HG03457 (cell line): ENCODE measurements around the gene ATOH8.

Experiments
- ATAC-seq: cut with Tn5 transposase; IDR thresholded peaks from one replicate; pipeline ENCODE4 v1.9.1; 2021; ENCODE audit warnings: moderate number of reproducible peaks; ENCODE audit not compliant: unreplicated experiment

The ATOH8 gene

GRCh38 chr2:85781013-85781332 is 27.2 kb downstream of the ATOH8 start:
- ATAC-seq = no peak

- ATAC-seq = no peak
These were observed 30.0 kb downstream of the ATOH8 start for GRCh38 chr2:85783796-85784195.

- no peak for ATAC-seq
These were observed 30.7 kb downstream of the ATOH8 start for GRCh38 chr2:85784474-85784986.

- ATAC-seq = no peak
These were observed 31.4 kb downstream of the ATOH8 start for GRCh38 chr2:85785027-85785822.

GRCh38 chr2:85785871-85786270 is 32.1 kb downstream of the ATOH8 start:
- no peak for ATAC-seq

- ATAC-seq = no peak
These were observed 32.7 kb downstream of the ATOH8 start for GRCh38 chr2:85786444-85786843.

GRCh38 chr2:85786865-85787264 is 33.1 kb downstream of the ATOH8 start:
- ATAC-seq = no peak

GRCh38 chr2:85787282-85787980 is 33.6 kb downstream of the ATOH8 start:
- no peak for ATAC-seq

GRCh38 chr2:85787981-85788340 is 34.2 kb downstream of the ATOH8 start:
- no peak for ATAC-seq

GRCh38 chr2:85788603-85789002 is 34.8 kb downstream of the ATOH8 start:
- ATAC-seq = no peak

GRCh38 chr2:85789271-85789670 is 35.5 kb downstream of the ATOH8 start:
- ATAC-seq = no peak

- ATAC-seq = no peak
These were observed 36.2 kb downstream of the ATOH8 start for GRCh38 chr2:85790032-85790431.

GRCh38 chr2:85790499-85791188 is 36.9 kb downstream of the ATOH8 start:
- ATAC-seq = no peak

GRCh38 chr2:85791704-85792565 is 38.1 kb downstream of the ATOH8 start:
- no peak for ATAC-seq

GRCh38 chr2:85792783-85793441 is 39.1 kb downstream of the ATOH8 start:
- ATAC-seq = no peak

- ATAC-seq = no peak
These were observed 39.8 kb downstream of the ATOH8 start for GRCh38 chr2:85793584-85793983.

- no peak for ATAC-seq
These were observed 40.2 kb downstream of the ATOH8 start for GRCh38 chr2:85794038-85794441.

- ATAC-seq = no peak
These were observed 40.8 kb downstream of the ATOH8 start for GRCh38 chr2:85794491-85795121.

- ATAC-seq = no peak
These were observed 41.7 kb downstream of the ATOH8 start for GRCh38 chr2:85795331-85796045.
